H9 (cell line): ENCODE data around the gene TNXB. TPM values are rescaled to one million over a fixed set of nuclear protein-coding genes. Genes with fewer than 3 reads are reported as not detected.

Experiments
- DNase-seq: peaks from one replicate; pipeline ENCODE4 v3.0.0-alpha.2; 2017
- H2AFZ ChIP-seq: one replicate; pipeline ENCODE4 v1.6.1; 2013; ENCODE audit warnings: mild to moderate bottlenecking, low read length, control low read depth, moderate library complexity
- H2AK5ac ChIP-seq: 2 replicates; pipeline ENCODE4 v1.6.1; 2013; ENCODE audit warnings: low read length, control low read depth, mixed read lengths; ENCODE audit not compliant: insufficient read length
- H2BK120ac ChIP-seq: one replicate; pipeline ENCODE4 v1.6.1; 2013; ENCODE audit warnings: low read depth, mild to moderate bottlenecking, low read length, control low read depth, inconsistent platforms; ENCODE audit not compliant: poor library complexity, severe bottlenecking
- H2BK12ac ChIP-seq: 2 replicates; pipeline ENCODE4 v1.6.1; 2013; ENCODE audit warnings: low read length, control low read depth, mixed read lengths, low read depth; ENCODE audit not compliant: insufficient read length
- H2BK15ac ChIP-seq: 2 replicates; pipeline ENCODE4 v1.6.1; 2013; ENCODE audit warnings: low read depth, low read length, control low read depth
- H2BK20ac ChIP-seq: one replicate; pipeline ENCODE4 v1.6.1; 2013; ENCODE audit warnings: low read depth, mild to moderate bottlenecking, low read length, control low read depth, inconsistent platforms; ENCODE audit not compliant: poor library complexity, severe bottlenecking
- H2BK5ac ChIP-seq: 2 replicates; pipeline ENCODE4 v1.6.1; 2013; ENCODE audit warnings: low read length, control low read depth, mixed read lengths; ENCODE audit not compliant: insufficient read length
- H3K14ac ChIP-seq: 2 replicates; pipeline ENCODE4 v1.6.1; 2013; ENCODE audit warnings: low read length, control low read depth; ENCODE audit not compliant: insufficient read depth
- H3K18ac ChIP-seq: 2 replicates; pipeline ENCODE4 v1.6.1; 2013; ENCODE audit warnings: low read depth, mild to moderate bottlenecking, mixed read lengths, low read length, control low read depth; ENCODE audit not compliant: insufficient read length
- H3K23ac ChIP-seq: 2 replicates; pipeline ENCODE4 v1.6.1; 2013; ENCODE audit warnings: low read length, control low read depth, mixed read lengths, low read depth; ENCODE audit not compliant: insufficient read length
- H3K23me2 ChIP-seq: 2 replicates; pipeline ENCODE4 v1.6.1; 2013; ENCODE audit warnings: low read depth, mild to moderate bottlenecking, mixed read lengths, low read length, control low read depth; ENCODE audit not compliant: insufficient read length, poor library complexity, severe bottlenecking
- H3K27ac ChIP-seq: 2 replicates; pipeline ENCODE4 v1.5.1; 2013; ENCODE audit warnings: low read length, control low read depth, mixed read lengths, low read depth; ENCODE audit not compliant: insufficient read length
- H3K27me3 ChIP-seq: 2 replicates; pipeline ENCODE4 v1.6.1; 2013; ENCODE audit warnings: low read length, control low read depth, inconsistent platforms; ENCODE audit not compliant: insufficient read depth
- H3K4ac ChIP-seq: 2 replicates; pipeline ENCODE4 v1.6.1; 2013; ENCODE audit warnings: low read depth, mild to moderate bottlenecking, control low read depth, inconsistent platforms, low read length, moderate library complexity
- H3K4me1 ChIP-seq: 2 replicates; pipeline ENCODE4 v1.6.1; 2013; ENCODE audit warnings: low read length, control low read depth, inconsistent platforms; ENCODE audit not compliant: insufficient read depth
- H3K4me2 ChIP-seq: 2 replicates; pipeline ENCODE4 v1.6.1; 2013; ENCODE audit warnings: low read length, control low read depth, mixed read lengths; ENCODE audit not compliant: insufficient read length, insufficient read depth
- H3K56ac ChIP-seq: 2 replicates; pipeline ENCODE4 v1.6.1; 2013; ENCODE audit warnings: low read depth, mild to moderate bottlenecking, mixed read lengths, low read length, control low read depth; ENCODE audit not compliant: insufficient read length
- H3K79me1 ChIP-seq: 2 replicates; pipeline ENCODE4 v1.6.1; 2013; ENCODE audit warnings: low read depth, mild to moderate bottlenecking, moderate library complexity, low read length, control low read depth, inconsistent platforms; ENCODE audit not compliant: insufficient read depth, poor library complexity, severe bottlenecking
- H3K79me2 ChIP-seq: 2 replicates; pipeline ENCODE4 v1.6.1; 2013; ENCODE audit warnings: low read length, control low read depth, inconsistent platforms; ENCODE audit not compliant: insufficient read depth
- H3K9ac ChIP-seq: 2 replicates; pipeline ENCODE4 v1.6.1; 2013; ENCODE audit warnings: low read length, control low read depth, mixed read lengths; ENCODE audit not compliant: insufficient read length; ENCODE audit errors: extremely low read depth
- H3K9me3 ChIP-seq: one replicate; pipeline ENCODE4 v1.6.1; 2013; ENCODE audit warnings: low read depth, low read length, inconsistent platforms; ENCODE audit not compliant: control insufficient read depth
- H3T11ph ChIP-seq: one replicate; pipeline ENCODE4 v1.6.1; 2013; ENCODE audit warnings: mild to moderate bottlenecking, low read length, control low read depth, inconsistent platforms
- H4K20me1 ChIP-seq: one replicate; pipeline ENCODE4 v1.6.1; 2013; ENCODE audit not compliant: control insufficient read depth, insufficient read length, insufficient read depth
- H4K5ac ChIP-seq: 2 replicates; pipeline ENCODE4 v1.6.1; 2013; ENCODE audit warnings: low read depth, mild to moderate bottlenecking, mixed read lengths, low read length, control low read depth; ENCODE audit not compliant: insufficient read length
- H4K8ac ChIP-seq: replicated peaks from 2 replicates; pipeline ENCODE4 v1.6.1; 2013; ENCODE audit warnings: low read length, control low read depth, mixed read lengths, low read depth; ENCODE audit not compliant: insufficient read length
- H4K91ac ChIP-seq: 2 replicates; pipeline ENCODE4 v1.6.1; 2013; ENCODE audit warnings: low read depth, mild to moderate bottlenecking, moderate library complexity, mixed read lengths, low read length, control low read depth; ENCODE audit not compliant: insufficient read length
- H3K27ac Mint-ChIP-seq, 3 experiments: 2 replicates in 2 of 3; 3 replicates in 1 of 3; pipeline ENCODE4 v1.8.0; 2020 to 2021; ENCODE audit warnings: mixed read lengths in 3 of 3, mild to moderate bottlenecking in 1 of 3, moderate library complexity in 1 of 3
- H3K27me3 Mint-ChIP-seq: 2 replicates; pipeline ENCODE4 v1.8.0; 2021; ENCODE audit warnings: low read depth, mild to moderate bottlenecking, moderate library complexity, mixed read lengths
- H3K36me3 Mint-ChIP-seq, 3 experiments: 2 replicates in 2 of 3; 3 replicates in 1 of 3; pipeline ENCODE4 v1.8.0; 2020 to 2021; ENCODE audit warnings: low read depth in 3 of 3, mixed read lengths in 3 of 3; ENCODE audit not compliant: insufficient read depth in 1 of 3
- H3K4me1 Mint-ChIP-seq, 2 experiments: 2 replicates each; pipeline ENCODE4 v1.8.0; 2020; ENCODE audit warnings: mixed read lengths in 2 of 2
- H3K4me3 Mint-ChIP-seq, 2 experiments: 2 replicates in 1 of 2; 3 replicates in 1 of 2; pipeline ENCODE4 v1.8.0; 2020 to 2021; ENCODE audit warnings: mild to moderate bottlenecking in 2 of 2, mixed read lengths in 2 of 2, moderate library complexity in 1 of 2
- H3K9me3 Mint-ChIP-seq, 2 experiments: 2 replicates in 1 of 2; 3 replicates in 1 of 2; pipeline ENCODE4 v1.8.0; 2020; ENCODE audit warnings: mild to moderate bottlenecking in 2 of 2, mixed read lengths in 2 of 2, moderate library complexity in 1 of 2
- WGBS: extraction: QIAGEN DNeasy Blood & Tissue Kit; methylation state at CpG from one replicate; pipeline ENCODE4 v1.1.7; 2013; ENCODE audit warnings: missing lambda C conversion rate, low lambda C conversion rate, mixed read lengths; ENCODE audit not compliant: insufficient read length; ENCODE audit errors: extremely low coverage; 5-methylcytosine and 5-hydroxymethylcytosine counted together
- total RNA-seq: library from RNA; stranded (reverse); gene quantifications from 2 replicates; pipeline ENCODE4 v1.2.1, GENCODE V29; 2021
- TF ChIP-seq, protein P1 (sequence below): fragments of 200-600 bp; sonication (generic); conservative IDR thresholded peaks from 3 replicates; pipeline ENCODE4 v1.8.0; 2021; ENCODE audit warnings: antibody characterized with exemption, mild to moderate bottlenecking

Gene TNXB
- total RNA-seq, 1 experiment from 2014 or later = 5.0 TPM

DNA sequence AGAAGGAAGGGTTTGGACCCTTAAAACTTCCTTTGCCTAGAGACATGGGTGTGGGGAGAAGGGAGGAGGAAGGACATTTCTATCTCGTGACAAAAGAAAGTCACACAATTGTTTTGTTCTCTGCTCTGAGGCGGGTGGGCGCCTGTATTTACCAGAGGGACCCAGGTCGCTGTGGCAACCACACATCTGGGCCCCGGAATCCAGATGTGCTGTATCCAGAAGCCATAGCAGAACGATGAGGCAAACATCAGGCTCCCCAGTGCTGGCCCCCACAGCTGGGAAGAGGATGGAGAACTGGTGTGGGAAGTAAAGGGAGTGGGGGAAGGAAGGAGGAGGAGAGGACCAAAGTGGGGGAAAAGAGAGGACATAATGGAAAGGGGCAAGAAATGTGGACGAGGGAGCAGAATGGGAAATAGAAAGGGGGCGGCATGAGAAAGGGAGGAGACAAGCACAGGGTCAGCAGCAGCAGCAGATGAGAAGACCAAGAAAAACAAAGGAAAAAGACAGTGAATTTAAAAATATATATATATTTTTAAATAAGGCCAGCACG is 3.4 kb upstream of the TNXB start:
- no peak overlapping the region for H3K4me2 ChIP-seq
- no CpG with 5 or more reads among the region's 9 CpGs for WGBS
- no peak overlapping the region for H4K5ac ChIP-seq
- no peak overlapping the region for H3K14ac ChIP-seq
- H3K79me2 ChIP-seq = no peaks in the 10 kb centered on the region
- H2BK20ac ChIP-seq = no peak overlapping the region
- H2AK5ac ChIP-seq = no peak overlapping the region
- no peak overlapping the region for H3K23ac ChIP-seq
- DNase-seq = no peak
- Mint-ChIP-seq H3K36me3 (peaks cover 2 to 28% (median 25%) of the 10 kb centered on the region in 3 experiments; a peak in 5 of 7 replicates), H3K27ac (no peak overlapping the region; a peak in 1 of 7 replicates), H3K4me3 (no peak overlapping the region), H3K9me3 (no peaks in the 10 kb centered on the region; a peak in 1 of 5 replicates), H3K4me1 (peaks cover 20 to 24% of the 10 kb centered on the region in 2 experiments), H3K27me3 (peaks cover 17% of the 10 kb centered on the region)
- H3K4me1 ChIP-seq = no peaks in the 10 kb centered on the region; the same call in 1 of the 2 replicates
- no peak overlapping the region for H2BK15ac ChIP-seq
- H3K9me3 ChIP-seq = no peaks in the 10 kb centered on the region
- no peaks in the 10 kb centered on the region for H3K23me2 ChIP-seq
- H3K9ac ChIP-seq = no peak overlapping the region
- H2BK120ac ChIP-seq = no peak overlapping the region
- H2BK12ac ChIP-seq = no peak overlapping the region
- H3K18ac ChIP-seq = no peak overlapping the region
- no peaks in the 10 kb centered on the region for H3K27me3 ChIP-seq
- H3K79me1 ChIP-seq = no peaks in the 10 kb centered on the region
- H3K56ac ChIP-seq = no peak overlapping the region
- no peak overlapping the region for H4K8ac ChIP-seq
- no peak overlapping the region for H2BK5ac ChIP-seq
- no peak overlapping the region for H2AFZ ChIP-seq
- no peak overlapping the region for H3K27ac ChIP-seq
- H3T11ph ChIP-seq = no peak overlapping the region
- H4K91ac ChIP-seq = no peak overlapping the region
- H4K20me1 ChIP-seq = no peaks in the 10 kb centered on the region
- no peak overlapping the region for H3K4ac ChIP-seq
- TF ChIP-seq, protein P1, sequence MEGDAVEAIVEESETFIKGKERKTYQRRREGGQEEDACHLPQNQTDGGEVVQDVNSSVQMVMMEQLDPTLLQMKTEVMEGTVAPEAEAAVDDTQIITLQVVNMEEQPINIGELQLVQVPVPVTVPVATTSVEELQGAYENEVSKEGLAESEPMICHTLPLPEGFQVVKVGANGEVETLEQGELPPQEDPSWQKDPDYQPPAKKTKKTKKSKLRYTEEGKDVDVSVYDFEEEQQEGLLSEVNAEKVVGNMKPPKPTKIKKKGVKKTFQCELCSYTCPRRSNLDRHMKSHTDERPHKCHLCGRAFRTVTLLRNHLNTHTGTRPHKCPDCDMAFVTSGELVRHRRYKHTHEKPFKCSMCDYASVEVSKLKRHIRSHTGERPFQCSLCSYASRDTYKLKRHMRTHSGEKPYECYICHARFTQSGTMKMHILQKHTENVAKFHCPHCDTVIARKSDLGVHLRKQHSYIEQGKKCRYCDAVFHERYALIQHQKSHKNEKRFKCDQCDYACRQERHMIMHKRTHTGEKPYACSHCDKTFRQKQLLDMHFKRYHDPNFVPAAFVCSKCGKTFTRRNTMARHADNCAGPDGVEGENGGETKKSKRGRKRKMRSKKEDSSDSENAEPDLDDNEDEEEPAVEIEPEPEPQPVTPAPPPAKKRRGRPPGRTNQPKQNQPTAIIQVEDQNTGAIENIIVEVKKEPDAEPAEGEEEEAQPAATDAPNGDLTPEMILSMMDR = no peak
